ENCODE data around the gene GSAP. TPM values are rescaled to one million over a fixed set of nuclear protein-coding genes. Genes with fewer than 3 reads are reported as not detected.
"Not testable (repeated sequence)": the region's sequence is repeated elsewhere in the genome, so short reads cannot be mapped to it uniquely, and the experiment has no call there.

Gene GSAP, protein sequence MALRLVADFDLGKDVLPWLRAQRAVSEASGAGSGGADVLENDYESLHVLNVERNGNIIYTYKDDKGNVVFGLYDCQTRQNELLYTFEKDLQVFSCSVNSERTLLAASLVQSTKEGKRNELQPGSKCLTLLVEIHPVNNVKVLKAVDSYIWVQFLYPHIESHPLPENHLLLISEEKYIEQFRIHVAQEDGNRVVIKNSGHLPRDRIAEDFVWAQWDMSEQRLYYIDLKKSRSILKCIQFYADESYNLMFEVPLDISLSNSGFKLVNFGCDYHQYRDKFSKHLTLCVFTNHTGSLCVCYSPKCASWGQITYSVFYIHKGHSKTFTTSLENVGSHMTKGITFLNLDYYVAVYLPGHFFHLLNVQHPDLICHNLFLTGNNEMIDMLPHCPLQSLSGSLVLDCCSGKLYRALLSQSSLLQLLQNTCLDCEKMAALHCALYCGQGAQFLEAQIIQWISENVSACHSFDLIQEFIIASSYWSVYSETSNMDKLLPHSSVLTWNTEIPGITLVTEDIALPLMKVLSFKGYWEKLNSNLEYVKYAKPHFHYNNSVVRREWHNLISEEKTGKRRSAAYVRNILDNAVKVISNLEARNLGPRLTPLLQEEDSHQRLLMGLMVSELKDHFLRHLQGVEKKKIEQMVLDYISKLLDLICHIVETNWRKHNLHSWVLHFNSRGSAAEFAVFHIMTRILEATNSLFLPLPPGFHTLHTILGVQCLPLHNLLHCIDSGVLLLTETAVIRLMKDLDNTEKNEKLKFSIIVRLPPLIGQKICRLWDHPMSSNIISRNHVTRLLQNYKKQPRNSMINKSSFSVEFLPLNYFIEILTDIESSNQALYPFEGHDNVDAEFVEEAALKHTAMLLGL
- total RNA-seq (2014; rRNA removed; shearing (Covaris generic)): not detected in 2 replicates

- DNase-seq (ENCODE audit: low spot score): no peak
- in situ Hi-C loops (cut with HindIII; ENCODE audit: low sequenced_read_pairs): no loop called here
Measured at GRCh38 chr7:77415823-77416620, at the start of gene GSAP. TSS of gene GSAP (minus strand) at chr7:77416349. CDS start at chr7:77416321, 28 bp downstream.

GRCh38 chr7:77465256-77465655, 49.1 kb upstream of the GSAP start:
- no peak for DNase-seq (ENCODE audit: low spot score)
- in situ Hi-C loops (cut with HindIII; ENCODE audit: low sequenced_read_pairs): no loop called here

GRCh38 chr7:77464589-77464988, 48.4 kb upstream of the GSAP start:
- in situ Hi-C loops (cut with HindIII; ENCODE audit: low sequenced_read_pairs): no loop called here
- no peak for DNase-seq (ENCODE audit: low spot score)

- in situ Hi-C loops (cut with HindIII; ENCODE audit: low sequenced_read_pairs); DNase-seq (ENCODE audit: low spot score): not testable (repeated sequence)
Measured at GRCh38 chr7:77463632-77464031, 47.5 kb upstream of the GSAP start.

- in situ Hi-C loops (cut with HindIII; ENCODE audit: low sequenced_read_pairs): no loop called here
- DNase-seq (ENCODE audit: low spot score): no peak
Measured at GRCh38 chr7:77461842-77462241, 45.7 kb upstream of the GSAP start.

- no peak for DNase-seq (ENCODE audit: low spot score)
- in situ Hi-C loops (cut with HindIII; ENCODE audit: low sequenced_read_pairs): no loop called here
Measured at GRCh38 chr7:77461246-77461645, 45.1 kb upstream of the GSAP start.

DNA sequence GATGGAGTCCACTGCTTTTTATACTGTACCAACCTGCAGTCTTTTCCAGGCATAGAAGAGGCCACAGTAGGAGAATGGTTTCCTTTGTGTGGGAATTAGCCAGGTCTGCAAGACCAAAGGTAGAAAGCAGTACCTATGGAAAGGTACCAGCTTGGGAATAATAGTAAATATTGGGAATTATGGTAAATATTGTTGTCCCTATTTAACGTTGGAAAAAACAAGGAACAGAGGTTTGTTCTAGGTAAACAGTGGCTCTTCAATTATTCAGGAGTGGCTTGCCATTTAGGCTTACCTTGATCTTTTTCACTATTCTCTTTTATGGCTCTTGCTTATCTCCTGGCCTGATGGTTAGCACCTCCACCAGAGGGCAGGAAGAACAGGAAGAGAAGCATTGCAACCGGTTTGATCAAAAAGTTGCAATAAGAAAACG, 43.9 kb upstream of the GSAP start:
- in situ Hi-C loops (cut with HindIII; ENCODE audit: low sequenced_read_pairs): no loop called here
- no peak for DNase-seq (ENCODE audit: low spot score)

DNA sequence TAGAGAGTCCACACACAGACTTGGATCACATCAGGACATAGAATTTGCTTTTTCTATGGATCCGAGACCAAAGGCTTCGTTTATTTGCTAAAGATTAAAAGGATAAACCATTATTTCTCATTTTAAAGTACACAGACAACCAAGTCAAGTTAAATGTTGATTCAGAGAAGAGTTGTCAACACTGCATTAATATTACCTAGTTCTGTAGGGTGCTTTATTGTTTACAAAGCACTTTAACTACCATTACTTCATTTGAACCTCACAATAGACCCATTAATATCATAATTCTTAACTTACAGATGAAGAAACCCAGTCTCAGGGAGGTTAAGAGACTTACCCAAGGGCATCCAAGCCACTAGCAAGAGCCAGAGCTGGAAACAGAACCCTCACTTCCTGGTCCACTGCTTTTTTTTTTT, 43.2 kb upstream of the GSAP start:
- no peak for DNase-seq (ENCODE audit: low spot score)
- in situ Hi-C loops (cut with HindIII; ENCODE audit: low sequenced_read_pairs): no loop called here

GRCh38 chr7:77458786-77459185, 42.6 kb upstream of the GSAP start:
- in situ Hi-C loops (cut with HindIII; ENCODE audit: low sequenced_read_pairs): no loop called here
- DNase-seq (ENCODE audit: low spot score): no peak

GRCh38 chr7:77457779-77458178, 41.6 kb upstream of the GSAP start:
- no peak for DNase-seq (ENCODE audit: low spot score)
- in situ Hi-C loops (cut with HindIII; ENCODE audit: low sequenced_read_pairs): no loop called here

- in situ Hi-C loops (cut with HindIII; ENCODE audit: low sequenced_read_pairs): no loop called here
- DNase-seq (ENCODE audit: low spot score): no peak
Measured at GRCh38 chr7:77456696-77457095, 40.5 kb upstream of the GSAP start.

- DNase-seq (ENCODE audit: low spot score): no peak
Measured at GRCh38 chr7:77455321-77455720, 39.2 kb upstream of the GSAP start.

GRCh38 chr7:77454802-77455201, 38.7 kb upstream of the GSAP start:
- DNase-seq (ENCODE audit: low spot score): no peak

More at GRCh38 chr7:77455321-77455720, 39.2 kb upstream of the GSAP start:
- in situ Hi-C loops (cut with HindIII; ENCODE audit: low sequenced_read_pairs): no loop called here

DNA sequence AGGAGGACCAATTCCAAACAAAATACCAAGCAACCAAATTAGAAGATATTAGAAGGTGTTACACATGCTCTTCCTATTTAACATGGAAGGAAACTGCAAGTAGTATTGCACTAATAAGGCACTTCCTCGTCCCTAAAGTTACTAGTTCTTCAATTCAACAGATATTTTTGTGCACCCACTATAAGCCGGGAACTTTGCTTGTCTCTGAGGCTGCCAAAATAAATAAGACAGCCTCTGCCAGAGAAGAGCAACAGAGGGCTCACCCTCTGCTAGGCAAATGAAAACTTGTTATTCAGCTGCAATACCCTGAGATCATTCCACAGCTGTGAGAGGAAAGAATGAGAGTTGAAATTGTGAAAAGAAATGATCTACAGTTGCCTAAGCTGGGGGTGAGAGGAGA, 37.4 kb upstream of the GSAP start:
- in situ Hi-C loops (cut with HindIII; ENCODE audit: low sequenced_read_pairs): no loop called here

More at GRCh38 chr7:77454802-77455201, 38.7 kb upstream of the GSAP start:
- in situ Hi-C loops (cut with HindIII; ENCODE audit: low sequenced_read_pairs): no loop called here

GRCh38 chr7:77451950-77452349, 35.8 kb upstream of the GSAP start:
- DNase-seq (ENCODE audit: low spot score); in situ Hi-C loops (cut with HindIII; ENCODE audit: low sequenced_read_pairs): not testable (repeated sequence)

More for the DNA sequence above, 37.4 kb upstream of the GSAP start:
- DNase-seq (ENCODE audit: low spot score): no peak

DNA sequence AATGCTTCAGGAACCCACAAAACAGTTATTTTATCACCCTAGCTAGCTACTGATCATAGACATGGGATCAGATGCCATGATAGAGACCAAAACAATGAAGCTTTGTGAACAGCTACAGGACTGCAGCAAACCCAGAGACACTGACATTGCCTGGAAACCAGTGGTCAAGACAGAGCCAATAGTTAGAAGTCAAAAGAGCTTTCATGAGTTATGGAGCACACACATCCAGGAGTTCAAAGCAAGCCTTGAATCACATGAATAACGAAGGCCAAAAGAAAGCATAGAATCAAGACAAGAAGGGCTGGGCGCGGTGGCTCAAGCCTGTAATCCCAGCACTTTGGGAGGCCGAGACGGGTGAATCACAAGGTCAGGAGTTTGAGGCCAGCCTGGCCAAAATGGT, 34.5 kb upstream of the GSAP start:
- in situ Hi-C loops (cut with HindIII; ENCODE audit: low sequenced_read_pairs): no loop called here
- DNase-seq (ENCODE audit: low spot score): no peak

DNA sequence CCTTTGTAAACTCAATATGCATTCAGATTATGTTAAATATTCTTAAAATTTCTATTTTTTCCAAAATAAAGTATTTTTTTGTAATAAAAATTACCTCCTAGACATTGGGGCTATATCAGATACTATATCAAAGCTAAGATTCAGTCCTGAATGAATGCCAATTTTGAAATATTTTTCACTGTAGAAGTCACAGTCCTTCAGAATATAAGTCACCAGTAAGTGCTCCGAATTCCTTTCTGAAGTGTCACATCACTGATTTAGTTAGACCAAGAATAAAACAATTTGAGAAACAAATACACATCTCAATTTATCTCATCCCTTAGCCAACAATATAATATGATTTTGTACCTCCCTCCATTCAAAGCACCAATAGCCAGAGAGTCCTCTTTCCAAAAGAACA, 33.9 kb upstream of the GSAP start:
- DNase-seq (ENCODE audit: low spot score): no peak
- in situ Hi-C loops (cut with HindIII; ENCODE audit: low sequenced_read_pairs): no loop called here

DNA sequence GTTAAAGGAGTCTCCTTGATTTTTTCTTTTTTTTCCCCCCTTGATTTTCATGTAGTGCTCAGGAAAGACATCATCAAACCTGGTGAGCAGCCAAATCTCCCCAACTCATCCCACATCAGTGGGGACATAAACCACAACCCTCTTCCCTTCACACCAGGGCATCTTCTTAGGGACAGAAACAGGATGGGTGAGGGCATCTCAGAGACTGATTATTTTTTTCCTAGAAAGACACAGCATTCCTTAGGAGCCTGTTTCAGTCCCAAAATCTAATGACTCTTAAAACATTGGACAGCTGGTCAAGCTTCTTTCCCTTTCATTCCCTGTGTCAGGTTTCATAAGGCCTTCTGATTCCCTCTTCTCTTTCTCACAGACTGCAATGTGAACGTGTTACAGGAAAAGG, 31.5 kb upstream of the GSAP start:
- DNase-seq (ENCODE audit: low spot score): no peak
- in situ Hi-C loops (cut with HindIII; ENCODE audit: low sequenced_read_pairs): no loop called here

DNA sequence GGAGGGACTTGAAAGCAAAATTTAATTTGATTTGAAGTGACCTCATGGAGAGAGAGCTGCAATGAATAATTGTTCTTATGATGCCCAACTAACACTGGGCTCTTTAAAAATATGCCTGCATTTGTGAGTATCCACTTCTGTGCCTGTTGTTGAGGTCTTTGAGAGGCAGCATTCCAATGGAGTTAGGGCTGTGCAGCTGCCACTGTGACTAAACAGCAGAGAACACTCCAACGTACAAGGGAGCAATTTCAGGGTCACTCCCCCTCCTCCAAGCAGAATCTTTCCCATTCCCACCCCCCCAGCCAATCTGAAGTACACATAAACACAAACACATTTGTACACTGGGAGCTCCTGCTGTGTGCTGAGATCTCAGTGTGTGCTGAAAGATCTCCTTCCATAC, 28.0 kb upstream of the GSAP start:
- in situ Hi-C loops (cut with HindIII; ENCODE audit: low sequenced_read_pairs): no loop called here
- no peak for DNase-seq (ENCODE audit: low spot score)

All from G401 (cell line).